ENCODE measurements around the gene BMPER. TPM values are rescaled to one million over a fixed set of nuclear protein-coding genes. Genes with fewer than 3 reads are reported as not detected.

BMPER gene
- total RNA-seq, 1 donor from 2014 or later: 2.9 TPM

DNA sequence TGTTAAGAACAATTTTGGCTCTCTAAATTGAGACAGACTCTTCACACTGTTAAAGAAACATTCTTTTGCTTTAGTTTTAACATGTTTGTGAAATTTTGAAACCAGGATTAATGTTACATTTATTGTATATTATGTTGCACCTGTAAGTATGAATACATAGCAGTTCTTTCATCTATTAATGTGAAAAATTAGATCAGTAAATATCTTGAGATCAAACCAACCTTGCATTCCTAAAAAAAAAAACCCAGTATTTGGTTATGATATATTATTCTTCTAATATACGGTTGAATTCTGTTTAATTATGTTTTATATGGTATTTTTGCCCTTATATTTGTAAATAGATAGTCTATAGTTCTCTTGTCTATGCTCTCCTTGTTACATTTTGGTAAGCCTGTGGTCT is 219.4 kb downstream of the BMPER start:
- DNase-seq (ENCODE audit: low spot score in 2 of 2): no peak
- FAIRE-seq: no peak

DNA sequence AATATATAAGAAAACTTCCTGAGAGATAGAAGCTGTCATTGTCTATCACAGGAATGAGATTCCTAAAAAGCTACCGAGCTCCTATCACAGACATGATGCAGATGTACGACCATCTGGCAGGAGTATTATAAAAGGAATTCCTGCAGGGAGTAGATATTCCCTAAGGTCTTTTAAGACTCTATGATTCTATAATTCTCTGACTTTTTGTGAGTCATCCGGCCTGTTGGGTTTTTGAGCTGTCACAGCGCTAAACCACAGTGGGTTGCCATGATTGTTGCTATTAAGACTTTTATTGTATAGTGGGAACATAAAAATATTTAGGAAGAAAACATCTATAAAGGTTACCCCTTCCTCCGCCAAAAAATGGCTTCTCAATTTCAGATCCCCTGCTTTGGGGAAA is 223.4 kb downstream of the BMPER start:
- no peak for DNase-seq (ENCODE audit: low spot score in 2 of 2)
- FAIRE-seq: no peak

DNA sequence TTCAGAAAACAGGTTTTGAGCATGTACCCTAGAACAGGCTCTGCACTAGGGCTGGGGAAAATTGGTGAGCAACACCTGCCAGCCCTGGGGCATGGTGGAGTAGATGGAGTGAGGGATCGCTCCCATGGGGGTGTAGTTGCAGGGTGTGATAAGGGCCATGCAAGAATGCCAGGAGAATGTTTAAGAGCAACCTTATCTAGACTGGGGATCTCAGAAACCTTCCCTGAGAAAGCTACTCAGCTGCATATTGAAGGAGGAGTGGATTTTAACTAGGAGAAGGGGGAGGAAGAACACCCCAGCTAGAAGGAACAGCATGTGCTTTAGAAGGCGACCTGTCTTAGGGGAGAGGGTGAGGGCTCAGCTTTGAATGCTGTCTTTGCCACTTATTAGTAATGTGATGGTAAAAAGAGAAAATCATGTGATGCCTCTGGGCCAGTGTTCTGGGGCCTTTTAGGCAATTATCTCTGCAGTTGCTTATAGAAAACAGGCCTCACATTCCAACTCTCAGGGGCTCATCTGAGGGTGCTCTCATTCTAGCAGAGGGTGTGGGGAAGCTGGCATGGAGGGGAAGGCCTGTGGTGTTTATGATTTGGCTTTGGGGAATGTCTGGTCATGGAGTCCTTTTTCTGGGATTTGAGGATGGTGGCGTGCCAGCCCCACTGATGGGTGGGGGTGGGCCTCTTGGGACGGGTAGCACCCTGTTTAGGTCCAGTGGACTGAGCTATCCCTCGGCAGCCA is 225.4 kb downstream of the BMPER start:
- FAIRE-seq: no peak
- DNase-seq (ENCODE audit: low spot score in 2 of 2): no peak

DNA sequence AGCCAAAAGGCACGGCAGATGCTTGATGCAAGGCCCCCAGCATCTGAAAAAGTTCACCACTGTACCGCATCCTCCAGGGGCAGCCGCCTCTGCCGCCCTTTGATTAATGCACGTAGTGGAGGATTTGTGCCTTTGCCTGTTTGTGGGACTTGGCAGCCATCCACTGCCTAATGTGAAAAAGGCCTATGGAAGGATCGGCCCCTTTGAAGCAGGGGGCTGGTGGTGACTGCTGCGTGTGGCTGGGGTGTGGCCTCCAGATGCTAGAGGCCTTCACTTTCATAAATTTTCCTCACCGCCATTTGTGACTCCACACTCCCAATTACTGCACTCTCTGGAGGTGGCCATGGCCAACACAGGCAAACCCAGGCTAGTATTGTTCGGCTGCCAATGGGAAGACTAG is 226.0 kb downstream of the BMPER start:
- no peak for DNase-seq (ENCODE audit: low spot score in 2 of 2)
- FAIRE-seq: no peak

DNA sequence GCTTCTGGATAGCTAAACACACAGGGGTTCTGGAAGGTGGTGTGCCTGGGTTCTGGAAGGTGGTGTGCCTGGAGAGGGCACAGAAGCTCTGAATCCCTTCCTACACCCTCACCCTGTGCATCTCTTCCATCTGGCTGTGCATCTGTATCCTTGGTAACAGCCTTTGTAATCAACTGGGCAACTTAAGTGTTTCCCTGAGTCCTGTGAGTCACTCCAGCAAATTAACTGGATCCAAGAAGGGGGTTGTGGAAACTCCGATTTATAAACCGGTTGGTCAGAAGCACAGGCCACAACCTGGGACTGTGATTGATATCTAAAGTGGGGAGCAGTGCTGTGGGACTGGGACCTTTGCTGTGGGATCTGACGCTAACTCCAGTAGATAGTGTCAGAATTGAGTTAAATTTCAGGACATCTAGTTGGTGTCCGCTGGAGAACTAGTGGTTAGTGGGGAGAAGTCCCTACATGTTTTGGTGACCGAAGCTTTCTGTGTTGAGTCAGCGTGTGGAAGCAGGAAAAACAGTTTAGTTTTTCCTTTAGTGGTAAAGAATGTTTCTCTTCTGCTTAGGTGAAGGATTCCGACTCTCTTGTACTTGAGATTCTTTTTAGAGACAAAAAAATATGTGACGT is 228.1 kb downstream of the BMPER start:
- DNase-seq (ENCODE audit: low spot score in 2 of 2): peak in 1 of 2 donors; percentile 15

DNA sequence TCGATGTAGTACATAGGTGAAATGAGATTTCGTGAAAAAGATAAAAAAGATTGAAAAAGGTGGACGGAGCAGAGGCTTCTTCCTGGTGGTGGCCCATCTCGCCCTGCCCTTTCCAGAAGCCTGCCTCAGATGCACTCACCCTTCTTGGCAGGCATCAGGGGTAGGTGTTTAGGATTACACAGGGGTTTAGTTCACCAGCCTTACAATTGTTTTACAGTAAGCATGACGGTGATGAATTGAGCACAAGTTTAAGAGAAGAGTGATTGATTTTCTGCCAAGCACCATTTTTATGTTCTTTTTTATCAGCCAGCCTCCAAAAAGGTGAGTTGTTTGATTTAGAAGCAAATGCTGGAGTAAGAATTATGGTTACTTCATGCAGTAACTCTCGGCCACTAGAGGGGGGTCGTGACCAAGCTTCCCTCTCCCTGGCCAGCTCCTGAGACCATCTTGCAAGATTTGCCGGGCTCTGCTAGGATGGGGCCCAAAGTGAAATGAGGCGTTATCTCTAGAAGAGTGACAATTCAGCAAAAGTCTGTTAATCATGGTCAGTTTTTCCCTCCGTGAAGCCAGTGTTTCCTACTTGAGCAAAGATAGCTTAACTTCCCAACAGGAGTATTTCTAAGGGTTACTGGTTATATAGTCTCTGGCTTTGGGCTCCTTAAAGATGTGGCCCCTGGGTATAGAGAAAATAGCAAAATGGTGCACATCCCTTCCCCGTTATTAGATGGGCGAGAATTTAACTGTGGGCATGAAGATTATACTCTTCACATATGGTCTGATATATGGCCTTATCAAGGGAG is 228.8 kb downstream of the BMPER start:
- FAIRE-seq (no peak), DNase-seq (ENCODE audit: low spot score in 2 of 2) (peak in 1 of 2 donors; percentile 35)

More for the DNA sequence above, 228.1 kb downstream of the BMPER start:
- FAIRE-seq: no peak

DNA sequence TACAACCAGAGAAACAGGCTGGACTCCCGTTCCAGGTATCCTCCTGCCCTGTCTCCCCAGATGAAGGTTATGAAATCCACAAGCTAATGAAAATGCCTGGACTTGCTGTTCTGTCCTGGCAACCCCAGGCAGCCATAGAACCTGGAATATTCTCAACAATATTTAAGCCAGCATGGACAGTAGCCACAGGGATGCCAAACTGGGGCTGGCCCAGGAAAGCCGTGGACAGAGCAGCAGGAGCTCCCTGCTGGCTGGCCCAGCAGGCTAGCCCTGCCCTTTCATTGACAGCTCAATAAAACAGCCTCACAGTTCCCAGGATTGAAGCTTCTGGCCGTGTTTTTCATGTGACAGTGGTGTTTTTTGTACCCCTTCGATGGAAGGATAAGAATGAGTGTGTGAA is 230.6 kb downstream of the BMPER start:
- FAIRE-seq (no peak), DNase-seq (ENCODE audit: low spot score in 2 of 2) (no peak)

DNA sequence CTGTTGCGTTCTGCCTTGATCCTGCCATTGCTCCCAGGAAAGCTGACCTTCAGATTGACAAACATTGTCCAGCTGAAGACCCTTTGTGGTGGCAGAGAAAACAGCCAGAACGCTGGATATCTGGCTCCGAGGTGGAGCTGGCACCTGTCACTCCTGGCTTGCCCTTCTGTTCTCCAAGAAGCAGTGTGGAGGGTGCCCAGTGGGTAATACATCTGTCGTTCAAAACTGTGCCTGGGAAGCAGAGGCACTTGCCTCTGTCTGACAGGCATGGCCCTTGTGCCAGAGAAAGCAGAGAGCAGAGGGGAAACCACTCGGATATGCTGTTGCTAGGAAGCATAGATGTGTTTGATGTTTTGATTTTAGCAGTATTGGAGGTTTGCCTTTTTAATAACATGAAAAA is 231.4 kb downstream of the BMPER start:
- FAIRE-seq: no peak
- DNase-seq (ENCODE audit: low spot score in 2 of 2): no peak

DNA sequence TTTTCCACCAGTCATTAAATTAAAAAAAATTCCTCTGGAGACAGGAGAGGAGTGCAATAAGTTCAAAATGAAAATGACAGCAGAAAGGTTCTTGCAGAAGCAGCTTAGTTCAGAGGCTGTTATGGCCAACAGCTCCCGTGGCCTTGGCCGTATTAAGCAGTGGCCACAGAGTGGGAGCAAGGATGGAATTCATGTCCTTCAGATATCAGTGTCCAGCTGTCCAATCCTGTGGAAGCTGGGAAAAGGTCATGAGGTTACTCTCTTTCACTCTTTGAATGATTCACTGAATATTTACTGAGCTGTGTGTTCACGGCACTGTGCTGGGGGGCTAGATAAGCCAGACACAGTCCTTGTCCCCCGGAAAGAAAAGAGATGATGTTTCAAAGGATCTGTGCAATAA is 231.8 kb downstream of the BMPER start:
- DNase-seq (ENCODE audit: low spot score in 2 of 2) (no peak), FAIRE-seq (no peak)

DNA sequence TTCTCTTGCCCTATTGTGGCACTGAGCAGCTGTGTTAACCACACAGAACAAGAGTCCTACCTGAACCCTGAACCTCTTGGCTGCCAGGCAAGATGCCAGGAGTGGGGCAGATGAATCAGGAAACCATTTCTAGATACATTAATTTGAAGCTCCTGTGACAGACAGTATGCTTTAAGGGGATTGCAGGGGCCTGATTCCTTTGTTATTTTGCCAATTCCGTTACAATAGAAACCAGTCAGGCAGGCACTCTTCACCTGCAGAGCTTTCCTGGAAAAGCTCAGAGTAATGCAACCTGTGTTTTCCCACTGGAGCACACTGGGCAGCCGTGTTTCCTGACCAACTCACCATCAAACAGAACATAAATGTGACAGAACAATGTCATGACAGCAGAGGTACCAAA is 233.1 kb downstream of the BMPER start:
- FAIRE-seq (no peak), DNase-seq (ENCODE audit: low spot score in 2 of 2) (no peak)

DNA sequence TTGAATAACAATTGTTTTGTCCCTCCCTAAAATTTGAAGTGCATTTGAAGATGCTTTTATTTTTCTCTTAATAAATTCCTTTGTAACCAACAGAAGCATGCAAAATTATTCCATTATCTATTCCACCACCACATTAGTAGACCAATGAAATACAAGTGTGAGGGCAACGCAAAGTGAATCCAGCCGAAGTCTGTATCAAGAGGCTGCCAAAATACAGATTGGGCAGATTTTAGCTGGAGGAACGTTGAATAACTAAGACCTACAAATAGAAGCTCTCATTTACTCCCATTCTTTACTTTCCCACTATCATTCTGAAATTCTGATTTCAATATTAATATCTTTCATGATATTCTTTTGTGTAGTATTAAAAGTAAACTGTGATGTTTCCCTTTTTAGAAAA is 233.7 kb downstream of the BMPER start:
- no peak for FAIRE-seq

DNA sequence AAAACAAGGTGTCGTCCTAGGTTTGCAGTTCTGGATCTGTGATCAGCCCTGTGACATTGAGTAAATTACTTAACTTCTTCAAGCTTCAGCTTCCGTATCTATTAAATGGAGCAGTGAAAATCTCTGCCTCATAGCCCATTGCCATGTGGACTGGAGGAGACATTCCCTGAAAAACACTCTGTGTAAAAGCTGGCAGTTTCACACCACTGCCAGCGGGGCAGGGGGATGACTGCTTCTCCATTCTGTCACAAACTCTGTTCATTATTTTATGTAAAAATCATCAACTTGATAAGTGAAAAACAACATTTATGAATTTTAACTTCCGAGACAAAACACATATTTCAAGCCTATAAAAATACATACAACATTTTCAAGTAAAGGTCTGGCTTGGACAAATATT is 234.7 kb downstream of the BMPER start:
- DNase-seq (ENCODE audit: low spot score in 2 of 2) (no peak), FAIRE-seq (no peak)

More for the DNA sequence above, 233.7 kb downstream of the BMPER start:
- DNase-seq (ENCODE audit: low spot score in 2 of 2): no peak

DNA sequence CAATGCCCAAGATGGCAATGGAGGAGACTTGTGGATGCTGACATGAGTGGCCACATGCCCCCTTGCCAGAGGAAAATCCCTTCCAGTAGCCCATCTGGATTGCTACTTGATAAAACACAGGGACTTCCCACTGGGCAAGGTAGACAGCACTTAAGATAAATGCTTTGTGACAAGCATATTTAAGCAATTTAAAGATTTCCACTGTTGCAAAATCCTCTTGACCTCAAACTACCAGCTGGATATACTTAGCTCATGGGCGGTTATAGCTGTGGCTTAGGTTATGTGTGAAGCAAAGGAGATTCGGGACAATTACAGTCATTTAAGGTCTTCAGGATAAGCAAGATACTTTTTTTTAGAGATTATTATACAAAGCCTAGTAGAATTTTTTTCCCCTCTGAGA is 238.1 kb downstream of the BMPER start:
- DNase-seq (ENCODE audit: low spot score in 2 of 2) (no peak), FAIRE-seq (no peak)

DNA sequence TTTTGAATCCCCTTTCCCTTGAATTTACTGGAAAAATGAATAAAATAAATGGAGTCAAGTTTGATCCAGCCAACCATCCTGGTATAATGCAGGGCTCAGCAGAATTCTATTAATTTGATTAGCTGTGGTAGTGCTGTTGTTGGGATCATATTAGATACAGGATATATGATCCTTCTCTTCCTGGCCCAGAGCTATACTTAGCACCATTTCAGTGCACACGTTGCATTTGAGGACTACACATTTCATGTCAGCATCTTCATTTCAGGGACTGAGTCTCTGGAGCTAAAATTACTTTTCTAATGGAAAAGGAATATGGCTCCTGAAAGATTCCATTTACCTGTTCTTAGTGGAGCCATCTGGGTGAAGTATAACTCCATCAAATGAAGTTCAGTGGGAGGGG is 240.3 kb downstream of the BMPER start:
- FAIRE-seq: no peak

DNA sequence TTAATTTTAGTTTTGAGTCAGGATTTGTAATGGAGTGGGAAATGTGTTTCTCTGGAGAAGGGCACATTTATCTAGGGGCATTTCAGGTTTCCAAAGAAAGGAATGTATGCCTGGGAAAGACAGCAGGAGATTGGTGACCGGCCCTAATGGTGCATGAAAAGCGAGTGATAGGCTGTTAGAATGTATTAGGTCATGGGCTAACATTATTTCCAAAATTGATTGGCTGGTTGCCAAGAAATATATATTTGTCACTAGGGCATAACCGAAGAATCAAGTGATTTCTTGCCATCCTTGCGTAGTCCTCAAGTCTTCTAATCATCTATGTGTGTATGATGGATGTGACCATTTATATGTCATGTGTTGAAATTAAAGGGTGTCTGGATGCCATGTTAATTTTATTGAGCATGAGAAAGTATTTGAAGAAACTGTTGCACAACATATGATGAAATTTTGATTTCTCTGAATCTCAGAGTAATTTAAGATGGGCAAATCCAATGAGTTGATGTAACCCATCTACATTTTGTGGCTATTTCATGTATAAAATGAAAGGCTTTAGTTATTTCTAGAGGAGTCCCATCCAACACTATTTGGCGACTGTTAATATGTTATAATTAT is 248.4 kb downstream of the BMPER start:
- DNase-seq (ENCODE audit: low spot score in 2 of 2) (no peak), FAIRE-seq (no peak)

More for the DNA sequence above, 240.3 kb downstream of the BMPER start:
- DNase-seq (ENCODE audit: low spot score in 2 of 2): no peak

DNA sequence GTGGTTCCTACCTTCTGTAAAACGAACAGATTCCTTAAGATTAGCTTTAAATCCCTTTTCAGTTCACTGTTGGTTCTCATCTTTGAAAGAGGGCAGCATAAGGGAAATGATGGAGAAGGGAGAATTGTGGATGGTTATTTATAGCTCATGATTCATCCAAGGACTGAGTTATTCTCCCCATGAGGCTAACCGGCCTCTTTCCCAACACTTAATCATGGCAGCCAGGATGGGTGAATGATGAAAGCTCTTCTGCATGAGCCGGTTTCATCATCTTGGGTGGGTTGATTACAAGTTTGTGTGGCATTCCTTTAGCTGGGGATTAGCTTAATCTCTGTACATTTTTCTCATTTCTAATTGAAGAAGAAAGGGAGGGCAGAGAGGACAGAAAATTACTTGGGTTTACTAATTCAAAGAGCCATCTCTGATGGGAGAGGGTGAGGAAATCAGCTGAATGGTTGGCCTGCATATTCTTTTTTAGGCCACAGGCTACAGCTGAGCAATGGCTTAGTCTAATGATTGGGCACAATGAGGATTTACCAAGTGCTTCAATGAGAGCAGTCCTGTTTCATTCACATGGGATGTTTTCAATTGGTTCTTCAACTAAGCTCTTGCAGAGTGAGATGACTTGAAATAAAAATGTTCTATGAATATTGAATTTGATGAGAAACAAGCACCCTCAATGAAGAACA is 250.0 kb downstream of the BMPER start:
- FAIRE-seq: no peak
- no peak for DNase-seq (ENCODE audit: low spot score in 2 of 2)

DNA sequence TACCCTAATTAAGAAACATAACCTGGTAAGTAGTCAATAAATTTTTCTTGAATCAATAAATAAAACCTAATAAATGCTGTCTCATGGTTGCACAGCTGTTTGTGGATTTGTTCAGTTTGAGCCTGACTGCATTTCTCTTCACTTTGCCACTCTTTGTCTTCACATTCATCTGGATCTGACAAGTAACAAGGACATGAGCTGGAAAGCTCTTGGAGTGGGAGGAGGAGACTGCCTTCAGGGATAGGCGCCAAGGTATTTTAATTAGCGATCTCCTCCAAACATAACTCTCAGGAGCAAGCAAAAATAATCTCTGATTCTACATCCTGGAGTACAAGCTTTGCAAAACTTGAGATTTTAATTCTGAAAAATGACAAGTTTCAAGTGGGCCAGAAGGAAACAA is 251.0 kb downstream of the BMPER start:
- DNase-seq (ENCODE audit: low spot score in 2 of 2) (no peak), FAIRE-seq (no peak)

DNA sequence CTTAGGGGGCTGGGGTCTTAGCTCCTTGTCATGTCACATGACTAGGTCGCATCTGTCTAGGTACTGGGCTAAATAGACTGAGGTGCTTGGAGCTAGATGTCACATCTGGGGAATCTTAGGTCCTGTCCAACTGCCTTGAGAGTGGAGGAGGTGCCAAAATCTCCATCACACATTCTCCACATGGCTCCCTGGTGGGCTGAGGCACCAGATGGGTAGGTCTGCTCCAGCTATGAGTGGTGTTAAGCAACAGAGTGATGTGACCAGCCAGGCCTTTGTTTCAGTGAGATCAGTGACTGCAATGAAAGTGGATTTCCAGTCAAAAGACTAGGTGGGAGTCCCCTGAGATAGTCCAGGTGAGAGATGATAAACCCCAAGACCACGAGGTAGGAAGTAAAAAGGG is 251.8 kb downstream of the BMPER start:
- FAIRE-seq (no peak), DNase-seq (ENCODE audit: low spot score in 2 of 2) (no peak)

DNA sequence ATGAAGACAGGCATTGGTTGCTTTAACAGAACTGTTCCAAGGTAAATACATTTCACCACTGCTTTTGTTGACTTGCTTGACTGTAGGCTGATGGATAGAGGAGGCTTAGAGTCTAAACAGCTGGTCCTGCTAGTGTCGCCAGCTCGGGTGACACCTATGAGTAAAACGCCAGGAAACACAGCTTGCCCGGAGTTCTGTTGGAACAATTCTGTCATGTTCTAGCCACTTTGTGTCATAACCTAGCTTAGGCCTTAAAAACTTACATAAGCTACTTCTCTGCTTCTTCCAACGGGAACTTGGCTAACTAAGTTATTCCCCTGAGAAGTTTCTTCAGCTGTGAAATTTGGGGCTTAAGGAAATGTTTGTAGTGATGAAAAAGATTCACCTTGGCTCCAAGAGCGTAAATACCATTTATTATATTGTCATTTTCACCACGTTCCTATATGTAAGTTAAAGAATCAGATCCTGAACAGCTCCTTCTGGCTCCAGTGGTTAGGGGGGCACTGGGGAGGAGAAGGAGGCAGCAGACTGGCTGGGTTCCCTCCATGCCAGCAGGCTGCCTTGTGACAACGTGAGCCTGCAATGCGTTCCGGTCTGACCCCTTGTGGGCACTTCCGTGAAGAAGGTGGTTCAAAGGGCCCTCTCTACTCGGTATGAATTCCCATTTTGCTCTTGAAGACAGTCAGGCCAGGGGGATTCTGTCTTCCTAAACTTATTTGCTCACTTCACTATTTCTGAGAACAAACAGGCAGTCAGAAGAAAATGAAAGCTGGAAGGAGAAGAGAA is 253.2 kb downstream of the BMPER start:
- DNase-seq (ENCODE audit: low spot score in 2 of 2) (no peak), FAIRE-seq (no peak)
